CD14-positive monocyte (primary cell): Measurements from ENCODE around the gene SLMAP. TPM values are rescaled to one million over a fixed set of nuclear protein-coding genes. Genes with fewer than 3 reads are reported as not detected.

Experiments used
- DNase-seq, 3 donors: peaks; one replicate each; pipeline ENCODE4 v3.0.0-alpha.2; 2011 to 2022
- H2AFZ ChIP-seq: 2 replicates; pipeline ENCODE4 v1.6.0; 2012; ENCODE audit warnings: mild to moderate bottlenecking, low read depth, low read length, inconsistent platforms; ENCODE audit not compliant: insufficient read depth, poor library complexity, severe bottlenecking
- H3K27ac ChIP-seq, 2 donors: 1 replicate in 1 of 2; 2 replicates in 1 of 2; pipeline ENCODE4 v1.5.1; 2012 to 2013; ENCODE audit warnings: low read length in 2 of 2, control low read depth in 1 of 2, inconsistent platforms in 1 of 2, low read depth in 1 of 2, mild to moderate bottlenecking in 1 of 2
- H3K27me3 ChIP-seq, 2 donors: one replicate each; pipeline versions ENCODE4 v1.6.0 to v1.6.1; 2011 to 2013; ENCODE audit warnings: low read length in 2 of 2; ENCODE audit not compliant: control insufficient read depth in 2 of 2, insufficient read depth in 2 of 2
- H3K36me3 ChIP-seq, 2 donors: replicated peaks in 1 of 2; 1 replicate in 1 of 2; 2 replicates in 1 of 2; pipeline versions ENCODE4 v1.5.1 to v1.6.1; 2012 to 2013; ENCODE audit warnings: low read length in 2 of 2, control low read depth in 1 of 2, inconsistent platforms in 1 of 2, mild to moderate bottlenecking in 1 of 2; ENCODE audit not compliant: insufficient read depth in 2 of 2, control insufficient read depth in 1 of 2
- H3K4me1 ChIP-seq, 2 donors: 1 replicate in 1 of 2; 2 replicates in 1 of 2; pipeline versions ENCODE4 v1.5.1 to v1.6.1; 2012 to 2013; ENCODE audit warnings: low read length in 2 of 2, control low read depth in 1 of 2, inconsistent platforms in 1 of 2, mild to moderate bottlenecking in 1 of 2, moderate library complexity in 1 of 2; ENCODE audit not compliant: insufficient read depth in 2 of 2, control insufficient read depth in 1 of 2
- H3K4me2 ChIP-seq: replicated peaks from 2 replicates; pipeline ENCODE3; 2012; ENCODE audit warnings: low read length, moderate library complexity, mild to moderate bottlenecking; ENCODE audit not compliant: poor library complexity, severe bottlenecking; ENCODE audit errors: extremely low read depth
- H3K4me3 ChIP-seq, 3 experiments: fragments of 200-600 bp in 1 of 3; sonication (generic) in 1 of 3; replicated peaks in 1 of 3; 1 replicate in 2 of 3; 2 replicates in 1 of 3; pipeline ENCODE4 v1.5.1; 2011 to 2013; ENCODE audit warnings: low read length in 3 of 3, mild to moderate bottlenecking in 3 of 3, control low read depth in 2 of 3, low read depth in 2 of 3, inconsistent platforms in 1 of 3, moderate library complexity in 1 of 3
- H3K79me2 ChIP-seq: 2 replicates; pipeline ENCODE4 v1.6.0; 2012; ENCODE audit warnings: mild to moderate bottlenecking, control low read depth, inconsistent platforms, low read length, moderate library complexity; ENCODE audit not compliant: insufficient read depth
- H3K9ac ChIP-seq: 2 replicates; pipeline ENCODE4 v1.6.0; 2017; ENCODE audit warnings: low read length, mild to moderate bottlenecking; ENCODE audit not compliant: insufficient read depth, poor library complexity, severe bottlenecking
- H3K9me3 ChIP-seq, 2 donors: replicated peaks in 1 of 2; 1 replicate in 1 of 2; 2 replicates in 1 of 2; pipeline versions ENCODE4 v1.5.1 to v1.6.1; 2012 to 2013; ENCODE audit warnings: low read length in 2 of 2, control low read depth in 1 of 2; ENCODE audit not compliant: control insufficient read depth in 1 of 2, insufficient read depth in 1 of 2
- H4K20me1 ChIP-seq: 2 replicates; pipeline ENCODE4 v1.6.0; 2012; ENCODE audit warnings: mild to moderate bottlenecking, low read length, control low read depth, moderate library complexity; ENCODE audit not compliant: insufficient read depth
- H3K27ac Mint-ChIP-seq, 7 donors: one replicate each; pipeline ENCODE4 v1.8.0; 2020; ENCODE audit warnings: mild to moderate bottlenecking in 7 of 7, mixed read lengths in 7 of 7, moderate library complexity in 6 of 7, inconsistent platforms in 2 of 7
- H3K27me3 Mint-ChIP-seq, 3 donors: one replicate each; pipeline ENCODE4 v1.8.0; 2021 to 2022; ENCODE audit warnings: low read depth in 3 of 3, mild to moderate bottlenecking in 3 of 3, mixed read lengths in 3 of 3, moderate library complexity in 3 of 3, inconsistent platforms in 1 of 3
- H3K36me3 Mint-ChIP-seq, 2 donors: one replicate each; pipeline ENCODE4 v1.8.0; 2020; ENCODE audit warnings: mixed read lengths in 2 of 2, inconsistent platforms in 1 of 2, mild to moderate bottlenecking in 1 of 2
- H3K4me1 Mint-ChIP-seq: one replicate; pipeline ENCODE4 v1.8.0; 2020; ENCODE audit warnings: mild to moderate bottlenecking, mixed read lengths
- H3K4me3 Mint-ChIP-seq, 2 donors: one replicate each; pipeline ENCODE4 v1.8.0; 2020; ENCODE audit warnings: mild to moderate bottlenecking in 2 of 2, mixed read lengths in 2 of 2, moderate library complexity in 1 of 2
- H3K9me3 Mint-ChIP-seq, 7 donors: one replicate each; pipeline ENCODE4 v1.8.0; 2020 to 2022; ENCODE audit warnings: mixed read lengths in 7 of 7, mild to moderate bottlenecking in 6 of 7, moderate library complexity in 6 of 7, inconsistent platforms in 2 of 7
- WGBS: methylation state at CpG from one replicate; pipeline ENCODE4 v1.1.5; 2013; ENCODE audit warnings: missing lambda C conversion rate; ENCODE audit not compliant: insufficient coverage; 5-methylcytosine and 5-hydroxymethylcytosine counted together
- intact Hi-C, 2 donors: fragments of 100-400 bp; cut with micrococcal nuclease; formaldehyde crosslinking; loops; one replicate each; pipeline versions ENCODE4 v1.15.0 to v1.15.1; 2023
- polyA plus RNA-seq, 3 donors: library from polyadenylated mRNA; depleted of rRNA in 1 of 3; unstranded in 2 of 3; stranded (reverse) in 1 of 3; fragments of 300-500 nt in 2 of 3; fragments of >200 nt in 1 of 3; fragmentation: Illumina TruSeq in 2 of 3; gene quantifications; 1 replicate in 2 of 3; 2 replicates in 1 of 3; pipeline ENCODE4 v1.2.3, GENCODE V29; 2012 to 2021
- TF ChIP-seq, protein P1 (sequence below): fragments of 200-600 bp; IDR thresholded peaks from one replicate; pipeline ENCODE4 v1.8.0; 2022; ENCODE audit warnings: antibody characterized with exemption, mild to moderate bottlenecking

The SLMAP gene
- polyA plus RNA-seq, 3 donors, result 12.3 to 17.6 (median 16.1) TPM

DNA sequence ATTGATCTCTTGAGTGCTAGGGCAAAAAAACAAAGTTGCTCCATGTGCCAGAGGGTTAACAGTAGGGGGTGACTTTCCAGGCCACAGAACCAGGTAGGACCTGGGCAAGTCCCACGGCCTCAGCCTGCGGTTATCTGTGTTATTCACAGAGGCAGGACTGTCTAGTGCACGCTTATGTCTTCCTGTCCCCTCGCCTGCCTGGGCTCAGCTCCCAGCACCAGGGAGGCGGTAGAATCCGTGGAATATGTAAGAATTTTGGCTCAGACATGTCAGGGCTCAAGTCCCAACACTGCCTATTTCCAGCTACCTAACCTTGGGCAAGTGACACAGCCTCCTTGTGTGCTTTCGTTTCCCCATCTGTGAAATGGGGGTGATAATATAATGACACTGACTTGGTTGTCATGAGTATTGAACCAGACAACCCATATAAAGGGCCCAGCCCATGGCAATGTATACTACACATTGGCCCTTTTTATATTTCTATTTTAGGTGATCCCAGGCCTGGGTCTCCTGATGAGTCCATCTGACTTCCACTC lies 207.8 kb downstream of the SLMAP start:
- no peaks in the 10 kb centered on the region for H3K9me3 ChIP-seq
- Mint-ChIP-seq H3K27me3 (peaks cover 0 to 3% (median 2%) of the 10 kb centered on the region in 3 donors), H3K9me3 (peaks cover 0 to 2% (median 0%) of the 10 kb centered on the region in 7 donors), H3K4me1 (peaks cover 26% of the 10 kb centered on the region), H3K27ac (peak overlapping the region in 1 of 7 donors; percentile 41), H3K36me3 (peaks cover 0 to 3% of the 10 kb centered on the region in 2 donors), H3K4me3 (no peak overlapping the region)
- H3K4me3 ChIP-seq, result no peak overlapping the region
- no peak overlapping the region for H3K27ac ChIP-seq
- H3K79me2 ChIP-seq, result no peaks in the 10 kb centered on the region
- intact Hi-C loops, result loop anchor here in 1 of 2 donors (2.0 to 5.0 kb wide), 2 partner anchors 17 to 43 kb away; partner anchors contain the start of gene FLNB
- H3K9ac ChIP-seq, result no peak overlapping the region
- no peaks in the 10 kb centered on the region for H4K20me1 ChIP-seq
- DNase-seq, result no peak
- 98% methylated on average over 4 of the region's 7 CpGs for WGBS
- peaks cover 19% of the 10 kb centered on the region in 2 donors for H3K4me1 ChIP-seq
- TF ChIP-seq, protein P1, sequence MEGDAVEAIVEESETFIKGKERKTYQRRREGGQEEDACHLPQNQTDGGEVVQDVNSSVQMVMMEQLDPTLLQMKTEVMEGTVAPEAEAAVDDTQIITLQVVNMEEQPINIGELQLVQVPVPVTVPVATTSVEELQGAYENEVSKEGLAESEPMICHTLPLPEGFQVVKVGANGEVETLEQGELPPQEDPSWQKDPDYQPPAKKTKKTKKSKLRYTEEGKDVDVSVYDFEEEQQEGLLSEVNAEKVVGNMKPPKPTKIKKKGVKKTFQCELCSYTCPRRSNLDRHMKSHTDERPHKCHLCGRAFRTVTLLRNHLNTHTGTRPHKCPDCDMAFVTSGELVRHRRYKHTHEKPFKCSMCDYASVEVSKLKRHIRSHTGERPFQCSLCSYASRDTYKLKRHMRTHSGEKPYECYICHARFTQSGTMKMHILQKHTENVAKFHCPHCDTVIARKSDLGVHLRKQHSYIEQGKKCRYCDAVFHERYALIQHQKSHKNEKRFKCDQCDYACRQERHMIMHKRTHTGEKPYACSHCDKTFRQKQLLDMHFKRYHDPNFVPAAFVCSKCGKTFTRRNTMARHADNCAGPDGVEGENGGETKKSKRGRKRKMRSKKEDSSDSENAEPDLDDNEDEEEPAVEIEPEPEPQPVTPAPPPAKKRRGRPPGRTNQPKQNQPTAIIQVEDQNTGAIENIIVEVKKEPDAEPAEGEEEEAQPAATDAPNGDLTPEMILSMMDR, result no peak
- no peak overlapping the region for H2AFZ ChIP-seq
- no peaks in the 10 kb centered on the region for H3K27me3 ChIP-seq
- H3K36me3 ChIP-seq, result no peaks in the 10 kb centered on the region
- no peak overlapping the region for H3K4me2 ChIP-seq

GRCh38 chr3:57966829-57967228 lies 210.7 kb downstream of the SLMAP start:
- Mint-ChIP-seq H3K27ac (no peak overlapping the region), H3K4me3 (no peak overlapping the region), H3K4me1 (peaks cover 8% of the 10 kb centered on the region), H3K9me3 (peaks cover 0 to 2% (median 0%) of the 10 kb centered on the region in 7 donors), H3K27me3 (peaks cover 0 to 6% (median 3%) of the 10 kb centered on the region in 3 donors), H3K36me3 (no peaks in the 10 kb centered on the region)
- Histone ChIP-seq H3K4me2 (no peak overlapping the region), H3K9ac (no peak overlapping the region), H3K36me3 (no peaks in the 10 kb centered on the region), H3K9me3 (no peaks in the 10 kb centered on the region), H3K79me2 (no peaks in the 10 kb centered on the region), H3K27ac (no peak overlapping the region), H3K4me3 (no peak overlapping the region), H4K20me1 (no peaks in the 10 kb centered on the region), H3K4me1 (peaks cover 0 to 2% of the 10 kb centered on the region in 2 donors), H3K27me3 (no peaks in the 10 kb centered on the region), H2AFZ (no peak overlapping the region)
- no peak for DNase-seq
- 38% methylated on average over 4 of the region's 4 CpGs for WGBS
- intact Hi-C loops, result no loop called here
- TF ChIP-seq, protein P1, result no peak
